Astrocyte of the hippocampus (primary cell): ENCODE results near the gene CMBL.
"Not testable (repeated sequence)": the region's sequence is repeated elsewhere in the genome, so short reads cannot be mapped to it uniquely, and the experiment has no call there.

Experiments used
- DNase-seq: peaks from one replicate; pipeline ENCODE4 v3.0.0; 2011; ENCODE audit warnings: low read depth, low spot score

The CMBL gene

DNA sequence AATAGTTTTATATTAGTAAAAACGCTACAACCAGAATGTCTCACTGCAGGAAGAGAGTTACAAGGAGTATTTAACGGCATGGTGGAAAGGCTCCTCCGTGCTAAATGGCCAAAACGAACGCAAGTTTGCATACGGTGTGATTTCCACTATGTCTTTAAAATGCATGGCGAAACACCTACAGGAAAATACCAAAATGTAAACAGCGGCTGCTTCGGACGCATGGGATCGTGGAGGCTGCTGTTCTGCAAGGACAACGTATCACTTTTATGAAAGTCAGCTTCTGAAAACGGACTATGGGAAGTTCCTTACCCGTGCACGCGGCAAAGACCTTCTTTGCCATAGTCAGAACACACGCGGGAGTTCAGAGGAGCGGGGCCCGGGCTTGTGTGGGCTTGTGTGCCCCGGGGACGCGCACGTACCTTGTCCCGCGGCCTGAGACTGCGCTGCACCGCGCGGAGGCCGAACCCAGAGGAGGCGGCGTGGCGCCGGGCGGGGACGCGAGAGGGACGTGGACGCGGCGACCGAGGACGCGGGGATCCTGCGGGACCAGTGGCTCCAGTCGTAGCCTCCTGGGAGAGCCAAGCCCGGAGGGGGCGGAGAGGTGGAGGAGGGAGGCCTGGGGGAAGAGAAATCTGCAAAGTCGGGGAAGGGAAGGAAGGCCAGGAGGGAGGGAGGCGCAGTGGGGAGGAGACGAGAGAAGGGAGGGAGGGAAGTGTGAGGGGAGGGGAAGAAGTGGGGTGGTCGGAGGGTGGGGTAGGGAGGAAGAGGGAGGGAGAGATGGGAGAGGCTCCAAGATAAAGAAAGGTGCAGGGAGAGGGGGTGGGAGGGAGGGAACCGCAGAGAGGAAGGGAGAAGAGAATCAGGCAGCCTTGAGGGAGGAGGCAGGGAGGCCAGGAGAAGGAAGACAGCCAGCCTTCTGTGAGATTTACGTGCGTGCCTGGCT, at the start of gene CMBL:
Gene CMBL, minus strand, starts transcription at position 697 of the 943 bp plus-strand sequence. CDS start 17,140 bp downstream, outside the sequence.
- peak; percentile 82 for DNase-seq

DNA sequence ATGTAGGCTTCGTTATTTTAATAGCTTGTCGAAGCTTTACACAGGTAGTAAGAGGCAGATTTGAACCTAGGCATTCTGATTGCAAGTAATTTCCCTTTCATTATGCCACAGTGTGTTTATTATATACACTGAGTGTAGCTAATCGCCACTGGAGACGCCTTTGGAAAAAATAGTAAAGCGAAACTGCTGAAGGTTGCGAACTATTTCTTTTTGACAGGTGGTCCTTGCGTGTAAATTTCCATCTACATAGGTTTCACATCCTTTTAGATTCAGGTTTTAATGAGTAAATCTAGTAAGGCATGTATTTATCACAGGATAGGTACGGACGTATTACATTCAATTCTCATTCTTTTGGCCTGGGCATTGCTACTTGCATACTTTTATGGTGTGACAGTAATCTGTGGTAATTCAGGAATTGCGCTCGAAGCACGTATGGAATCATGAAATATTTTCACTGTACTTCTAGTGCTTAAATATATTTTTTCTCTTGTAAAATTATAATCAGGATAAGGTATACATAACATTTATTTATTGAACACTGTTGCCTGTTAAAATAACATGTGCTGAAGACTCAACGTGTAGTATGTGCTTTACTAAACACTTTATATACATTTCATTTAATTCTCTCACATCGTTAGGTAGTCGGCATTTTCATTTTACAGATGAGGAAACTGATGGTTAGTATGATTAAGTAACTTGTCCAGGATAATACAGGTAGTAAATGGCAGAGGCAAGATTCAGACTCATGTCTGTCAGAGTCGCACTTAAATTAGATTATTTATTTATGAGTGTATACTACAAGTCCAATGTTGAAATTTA, 47.6 kb upstream of the CMBL start:
- DNase-seq: peak; percentile 53

DNA sequence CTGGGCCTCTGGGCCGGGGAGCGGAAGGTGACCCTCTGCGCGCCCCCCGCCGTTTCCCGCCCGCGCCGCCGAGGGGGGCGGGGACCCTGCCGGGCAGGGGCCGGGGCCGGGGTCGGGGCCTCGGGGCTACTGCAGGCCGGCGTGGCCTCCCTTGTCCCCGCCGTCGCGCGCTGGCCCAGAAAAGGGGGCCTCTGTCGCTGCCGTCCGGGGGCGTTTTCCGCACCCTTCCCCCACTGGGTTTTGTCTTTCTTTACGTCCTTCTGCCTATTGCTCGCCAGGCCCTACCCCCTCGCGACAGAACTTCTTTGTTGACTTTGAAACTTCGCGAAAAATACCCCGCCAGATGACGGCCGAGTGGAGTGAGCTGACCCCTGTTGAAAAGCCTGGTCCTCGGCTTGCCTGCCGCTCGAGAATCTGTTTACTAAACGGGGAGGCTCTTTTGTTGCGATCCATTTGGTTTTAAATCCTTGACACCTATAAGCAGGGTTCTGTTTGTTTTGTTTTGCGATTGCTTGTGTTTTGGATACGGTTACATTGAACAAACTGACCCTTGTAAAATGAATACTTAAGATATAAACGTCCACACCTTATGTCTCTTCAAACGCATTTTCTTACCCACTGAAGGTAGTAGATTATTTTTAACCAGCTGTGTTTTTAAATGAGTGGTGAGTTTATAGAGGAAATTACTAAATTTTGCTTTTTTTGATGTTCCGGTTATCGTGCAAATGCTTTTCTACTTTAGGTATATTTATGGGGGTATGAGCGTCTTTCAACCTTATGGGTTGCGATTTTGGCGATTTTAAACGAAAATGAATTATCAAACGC, 46.6 kb upstream of the CMBL start:
- peak; percentile 58 for DNase-seq

DNA sequence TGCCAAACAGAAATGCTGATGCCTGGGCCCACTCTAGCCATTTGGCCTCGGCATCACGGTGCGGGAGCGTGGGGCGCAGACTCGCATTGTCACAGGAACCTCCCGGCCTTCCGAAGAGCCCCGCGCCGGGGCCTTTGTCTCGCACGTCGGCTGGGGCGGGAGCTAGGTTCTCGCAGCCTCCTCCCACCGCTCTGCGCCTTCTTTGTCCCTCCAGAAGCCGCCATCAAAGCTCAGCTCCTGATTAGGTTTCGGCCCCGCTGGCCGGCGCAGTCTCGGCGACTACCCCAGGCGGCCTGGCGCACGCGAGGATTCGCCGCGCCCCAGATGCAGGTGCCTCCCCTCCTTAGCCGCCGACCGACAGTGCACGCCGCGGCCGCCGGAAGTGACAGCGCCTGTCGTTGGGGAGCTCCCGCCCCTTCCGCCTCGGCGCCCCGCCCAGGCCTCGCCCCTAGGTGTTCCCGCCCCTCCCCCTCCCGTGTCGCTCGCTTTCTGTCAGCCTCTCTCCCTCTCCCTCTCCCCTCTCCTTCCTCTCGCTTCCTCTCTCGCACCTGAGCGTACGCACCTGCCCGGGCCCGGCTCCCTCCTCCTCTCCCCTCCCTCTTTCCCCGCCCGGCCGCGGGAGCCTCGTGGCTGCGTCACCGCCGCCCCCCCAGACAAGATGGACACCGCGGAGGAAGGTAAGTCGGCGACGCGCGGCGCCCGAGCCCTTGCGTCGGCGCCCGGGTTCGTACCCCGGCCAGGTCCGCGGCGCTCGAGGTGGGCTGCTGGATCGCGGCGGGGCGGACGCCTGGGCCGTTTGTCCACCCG, 45.7 kb upstream of the CMBL start, which contains the start of gene MARCHF6:
Gene MARCHF6, plus strand, starts transcription at position 455 of the 807 bp plus-strand sequence. Its CDS starts 204 bp downstream, at position 659.
- DNase-seq: peak; percentile 97

DNA sequence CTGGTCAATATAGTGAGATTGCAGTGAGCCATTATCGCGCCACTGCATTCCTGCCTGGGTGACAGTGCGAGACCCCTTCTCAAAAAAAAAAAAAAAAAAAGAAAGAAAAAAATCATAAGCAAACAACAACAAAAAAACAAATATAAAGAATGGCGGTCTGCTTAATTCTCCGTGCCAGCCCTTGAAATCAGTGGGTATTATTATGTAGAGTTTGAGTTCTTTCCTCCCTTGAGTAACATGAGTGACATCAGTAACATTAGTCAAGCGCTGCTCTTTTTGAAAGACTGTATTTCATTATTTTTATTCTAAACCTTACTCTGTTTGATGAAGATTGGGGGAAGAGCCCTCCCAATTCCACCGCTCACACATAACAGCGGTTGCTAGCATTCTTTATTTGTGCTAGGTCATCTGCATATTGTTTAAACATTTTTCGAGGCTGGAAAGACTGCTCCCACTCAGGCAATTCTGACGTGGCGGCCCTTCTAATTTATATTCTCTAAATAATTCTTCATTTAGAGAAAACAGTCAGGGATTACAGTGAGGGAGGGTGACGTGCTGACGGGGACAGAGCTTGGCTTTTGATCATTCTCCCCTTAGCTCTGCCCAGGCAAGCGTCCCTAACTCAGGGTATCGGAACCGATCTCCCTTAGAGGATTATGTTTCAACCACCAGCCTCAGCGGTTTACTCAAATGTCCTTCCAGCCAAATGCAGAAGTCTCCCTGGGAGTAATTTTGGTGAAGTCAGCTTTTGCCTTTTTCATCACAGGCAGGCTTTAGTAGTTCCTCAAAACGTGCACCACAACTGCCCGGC, 44.9 kb upstream of the CMBL start:
- peak; percentile 77 for DNase-seq

DNA sequence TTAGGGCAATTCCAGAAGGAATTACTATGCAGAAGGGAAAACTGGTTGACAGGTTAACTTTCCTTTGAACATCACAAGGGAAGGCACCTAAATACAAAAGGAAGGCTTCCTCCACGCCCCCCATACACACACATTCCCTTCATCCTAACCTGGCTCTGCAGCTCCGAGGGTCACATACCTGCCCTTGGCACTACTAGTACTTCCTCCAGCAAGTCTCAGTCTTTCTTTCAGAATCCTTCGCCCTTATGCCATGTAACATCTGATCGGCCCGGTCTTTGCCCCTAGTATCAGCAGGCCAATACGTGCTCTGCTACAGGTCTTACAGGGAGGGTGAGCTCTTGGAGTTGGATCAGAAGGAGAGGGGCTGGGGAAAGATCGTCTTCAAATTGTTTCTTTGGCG, 44.2 kb upstream of the CMBL start:
- DNase-seq: no peak

DNA sequence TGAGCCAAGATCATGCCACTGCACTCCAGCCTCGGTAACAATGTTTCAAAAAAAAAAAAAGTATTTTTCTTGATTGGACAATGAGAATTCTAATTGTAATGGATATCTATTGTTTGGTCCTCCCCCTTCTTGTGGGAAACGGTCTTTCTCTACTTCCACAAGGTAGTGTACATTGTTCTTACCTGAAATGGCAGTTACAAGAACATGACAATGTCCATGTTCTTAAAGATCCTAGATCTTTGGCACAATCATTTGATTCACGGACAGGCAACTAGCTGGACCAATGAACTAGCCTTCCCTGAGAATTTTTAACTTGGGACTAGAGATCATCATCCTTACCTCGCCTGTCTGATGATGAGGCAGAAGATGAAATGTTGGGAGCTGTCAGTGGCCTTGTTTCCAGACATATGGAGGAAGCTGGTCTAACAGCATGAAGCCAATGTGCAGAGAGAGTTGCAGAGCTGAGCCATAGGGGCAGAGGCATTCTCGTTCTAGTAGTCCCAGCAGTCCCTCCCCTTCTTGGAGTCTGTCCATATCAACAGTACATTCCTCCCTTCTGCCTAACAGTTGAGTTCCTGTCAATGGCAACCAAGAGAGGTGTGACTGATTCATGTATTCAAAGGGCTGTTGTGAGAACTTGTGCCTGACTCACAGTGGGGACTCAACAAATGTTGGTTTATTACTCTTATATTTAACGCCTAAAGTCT, 43.6 kb upstream of the CMBL start:
- DNase-seq: peak; percentile 90

DNA sequence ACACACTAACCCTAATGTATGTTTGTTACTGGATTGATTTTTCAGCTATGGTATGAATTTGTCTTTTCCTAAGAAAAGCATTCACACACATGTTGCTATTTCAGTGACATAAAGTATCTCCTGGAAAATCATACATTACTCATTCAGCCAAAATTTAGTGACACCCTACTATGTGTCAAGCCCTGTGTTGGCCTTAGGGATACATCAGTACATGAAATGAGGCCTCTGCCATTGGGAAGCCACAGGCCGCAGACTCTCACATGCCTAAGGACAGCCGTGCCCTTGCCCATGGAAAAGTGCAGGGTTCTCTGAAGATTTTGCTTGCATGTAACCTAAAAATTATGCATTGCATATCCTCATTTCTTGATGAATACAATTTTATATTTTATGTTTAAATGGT, 40.6 kb upstream of the CMBL start:
- DNase-seq: no peak

DNA sequence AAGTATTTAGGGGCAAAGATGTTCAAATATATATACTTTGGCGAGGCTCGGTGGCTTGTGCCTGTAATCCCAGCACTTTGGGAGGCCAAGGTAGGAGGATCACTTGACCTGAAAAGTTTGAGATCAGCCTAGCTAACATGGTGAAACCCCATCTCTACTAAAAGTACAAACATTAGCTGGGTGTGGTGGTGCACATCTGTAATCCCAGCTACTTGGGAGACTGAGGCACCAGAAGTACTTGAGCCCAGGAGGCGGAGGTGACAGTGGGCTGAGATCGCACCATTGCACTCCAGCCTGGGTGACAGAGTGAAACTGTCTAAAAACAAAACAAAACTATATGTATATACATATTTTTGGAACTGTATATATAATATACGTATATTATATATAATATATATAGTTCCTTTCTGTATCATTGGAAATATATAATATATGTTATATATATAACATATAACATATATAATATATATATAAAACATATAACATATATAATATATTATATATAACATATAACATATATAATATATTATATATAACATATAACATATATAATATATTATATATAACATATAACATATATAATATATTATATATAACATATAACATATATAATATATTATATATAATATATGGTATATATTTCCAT, 36.9 kb upstream of the CMBL start:
- not testable (repeated sequence) for DNase-seq

DNA sequence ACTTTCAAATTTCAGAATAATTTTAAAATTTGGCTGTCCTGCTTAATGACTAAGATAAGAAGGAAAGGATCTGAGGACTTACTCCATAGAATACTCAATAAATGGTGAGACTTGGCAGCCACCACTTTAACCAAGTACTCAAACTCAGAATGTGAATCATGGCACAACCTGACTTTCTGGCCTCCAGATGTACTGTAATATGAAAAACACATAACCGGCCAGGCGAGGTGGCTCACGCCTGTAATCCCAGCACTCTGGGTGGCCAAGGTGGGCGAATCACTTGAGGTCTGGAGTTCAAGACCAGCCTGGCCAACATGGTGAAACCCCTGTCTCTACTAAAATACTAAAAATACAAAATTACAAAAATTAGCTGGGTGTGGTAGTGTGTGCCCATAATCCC, 35.8 kb upstream of the CMBL start:
- DNase-seq: no peak

DNA sequence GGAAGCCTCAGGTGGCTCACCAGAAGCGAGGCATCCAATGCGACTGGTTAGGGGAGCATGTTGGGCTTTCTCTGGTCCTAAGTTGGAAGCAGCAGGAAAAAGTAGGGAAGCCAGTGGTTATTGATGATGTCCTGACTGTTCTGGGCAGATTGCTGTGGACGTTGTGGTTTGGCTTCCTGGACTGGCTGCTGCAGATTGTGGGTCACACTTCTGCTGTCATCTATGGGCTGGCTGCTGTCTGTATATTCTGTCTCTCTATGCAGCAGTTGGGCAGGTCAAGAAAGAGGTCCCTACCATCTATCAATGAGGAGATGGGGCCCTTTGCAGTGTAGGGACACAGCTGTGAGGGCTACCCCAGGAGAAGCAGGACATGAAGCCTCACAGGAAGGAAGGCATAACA, 32.3 kb upstream of the CMBL start:
- no peak for DNase-seq

DNA sequence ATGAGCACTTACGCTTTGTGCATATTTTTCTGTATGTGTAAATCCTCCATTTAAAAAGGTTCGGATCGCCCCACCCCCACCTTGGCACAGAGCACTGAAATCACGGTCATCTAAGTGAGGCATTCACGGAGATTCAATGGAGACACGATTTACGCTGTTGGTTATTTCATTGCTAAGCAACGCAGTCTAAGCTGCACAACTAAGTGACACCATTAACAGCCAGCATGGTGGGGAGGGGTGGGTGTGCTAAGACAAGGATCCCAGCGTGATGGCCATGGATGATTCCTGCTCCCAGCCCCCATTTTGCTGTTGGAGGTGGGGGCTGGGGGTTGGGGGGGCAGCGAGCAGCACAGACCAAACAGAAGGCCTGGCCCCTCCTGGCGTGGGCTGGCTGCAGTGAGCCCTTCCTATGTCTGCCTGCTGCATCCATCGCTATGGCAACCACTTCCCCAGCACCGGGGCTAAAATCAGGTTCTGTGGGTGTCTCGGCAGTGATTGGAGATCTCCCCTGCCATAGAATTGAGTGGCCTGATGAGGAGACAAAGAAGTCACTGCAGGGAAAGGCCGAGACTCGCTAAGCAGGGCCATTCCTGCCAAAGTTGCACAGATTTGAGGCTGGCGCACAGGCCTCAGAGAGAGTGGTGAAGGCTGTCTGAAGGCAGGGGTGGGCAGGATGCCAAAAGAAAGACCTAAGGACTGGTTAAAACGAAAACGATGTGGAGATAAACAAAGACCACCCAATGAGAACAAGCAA, 31.5 kb upstream of the CMBL start:
- DNase-seq: peak; percentile 65

DNA sequence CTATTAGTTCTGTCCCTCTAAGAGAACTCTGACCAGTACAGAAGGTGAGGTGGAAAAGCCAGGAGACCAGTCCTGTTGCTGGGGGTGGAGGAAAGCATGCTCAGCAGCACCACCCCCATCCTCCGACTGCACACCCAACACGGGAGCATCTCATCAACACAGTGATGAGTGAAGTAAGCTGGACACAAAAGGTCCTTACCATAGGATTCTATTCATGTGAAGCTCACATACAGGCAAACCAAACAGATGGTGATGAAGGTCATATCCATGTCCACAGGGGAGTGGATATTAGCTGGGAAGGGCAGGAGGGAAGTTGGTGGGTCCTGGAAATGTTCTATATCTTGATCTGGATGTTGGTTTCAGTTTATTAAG, 31.0 kb upstream of the CMBL start:
- DNase-seq: no peak

DNA sequence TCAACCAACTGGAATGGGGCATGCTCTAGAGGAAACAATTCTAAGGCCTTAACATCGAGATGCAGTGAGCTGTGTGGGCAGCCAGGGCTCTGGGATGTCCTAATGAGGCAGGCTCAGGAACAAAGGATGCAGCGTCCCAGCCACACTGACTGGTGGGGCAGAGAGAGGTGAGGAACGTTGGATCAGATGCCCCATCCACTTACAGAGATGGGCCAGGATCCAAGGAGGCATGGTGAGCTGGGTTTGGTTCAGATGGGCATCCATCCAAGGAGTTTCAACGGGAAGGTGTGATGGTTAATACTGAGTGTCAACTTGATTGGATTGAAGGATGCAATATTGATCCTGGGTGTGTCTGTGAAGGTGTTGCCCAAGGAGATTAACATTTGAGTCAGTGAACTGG, 30.3 kb upstream of the CMBL start:
- DNase-seq: no peak

DNA sequence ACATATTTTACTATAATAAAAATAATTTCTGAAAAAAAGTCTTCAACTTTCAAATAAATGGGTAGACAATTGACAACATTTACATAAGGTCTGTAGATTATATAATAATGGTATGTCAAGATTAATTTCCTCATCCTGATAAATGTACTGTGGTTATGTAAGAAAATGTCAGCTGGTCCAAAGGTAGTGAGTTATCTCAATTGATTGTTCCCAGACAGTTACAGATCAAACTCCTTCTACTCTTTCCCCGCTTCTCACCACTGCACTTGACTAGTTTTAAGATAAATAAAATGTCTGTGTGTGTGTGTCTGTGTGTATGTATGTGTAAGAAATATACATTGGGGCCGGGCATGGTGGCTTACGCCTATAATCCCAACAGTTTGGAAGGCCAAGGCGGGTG, 29.4 kb upstream of the CMBL start:
- no peak for DNase-seq

DNA sequence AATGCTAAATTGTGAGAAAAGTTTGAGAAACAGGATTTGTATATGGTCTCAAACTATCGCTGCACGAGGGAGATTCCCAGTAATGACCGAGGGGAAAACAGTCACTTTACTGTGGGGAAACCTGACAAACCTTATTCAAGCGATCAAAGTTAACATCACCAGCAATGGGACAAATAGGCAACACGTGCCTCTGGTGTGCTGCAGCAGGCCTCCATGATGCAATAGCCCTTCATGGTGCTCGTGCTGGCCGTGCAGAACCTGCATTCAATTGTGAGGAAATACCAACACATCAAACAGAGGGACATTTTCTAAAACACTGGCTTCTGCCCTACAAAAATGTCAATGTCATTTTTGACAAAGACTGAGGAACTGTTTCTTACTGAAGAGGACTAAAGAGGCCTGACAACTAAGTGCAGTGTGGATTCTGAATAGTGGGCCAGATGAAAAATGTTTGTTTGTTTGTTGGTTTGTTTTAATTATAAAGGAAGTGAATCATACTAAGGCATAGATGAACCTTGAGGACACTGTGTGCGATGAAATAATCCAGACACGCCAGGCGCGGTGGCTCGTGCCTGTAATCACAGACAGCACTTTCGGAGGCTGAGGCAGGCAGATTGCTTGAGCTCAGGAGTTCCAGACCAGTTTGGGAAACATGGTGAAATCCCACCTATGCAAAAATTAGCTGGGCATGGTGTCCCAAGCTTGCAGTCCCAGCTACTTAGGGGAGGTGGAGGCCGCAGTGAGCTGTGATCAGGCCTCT, 28.2 kb upstream of the CMBL start:
- no peak for DNase-seq

DNA sequence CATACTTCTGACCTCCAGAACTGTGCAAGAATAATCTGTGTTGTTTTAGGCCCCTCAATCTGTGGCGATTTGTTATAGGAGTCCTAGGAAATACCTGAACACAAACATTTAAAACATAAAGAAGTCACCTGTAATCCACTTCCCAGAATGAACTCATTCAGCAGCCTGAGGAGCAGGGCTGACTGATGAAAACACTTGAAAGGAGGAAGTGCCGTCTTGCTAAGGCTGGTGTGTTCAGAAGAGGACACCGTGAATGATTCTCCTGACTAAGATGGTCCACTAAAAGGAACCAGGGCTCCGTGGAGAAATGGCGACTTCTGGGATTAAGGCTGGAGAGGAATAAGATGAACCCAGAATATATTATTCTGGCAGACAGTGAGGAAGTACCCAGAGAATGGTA, 27.1 kb upstream of the CMBL start:
- no peak for DNase-seq
